Measurements from ENCODE around the gene FARP1.

DNA sequence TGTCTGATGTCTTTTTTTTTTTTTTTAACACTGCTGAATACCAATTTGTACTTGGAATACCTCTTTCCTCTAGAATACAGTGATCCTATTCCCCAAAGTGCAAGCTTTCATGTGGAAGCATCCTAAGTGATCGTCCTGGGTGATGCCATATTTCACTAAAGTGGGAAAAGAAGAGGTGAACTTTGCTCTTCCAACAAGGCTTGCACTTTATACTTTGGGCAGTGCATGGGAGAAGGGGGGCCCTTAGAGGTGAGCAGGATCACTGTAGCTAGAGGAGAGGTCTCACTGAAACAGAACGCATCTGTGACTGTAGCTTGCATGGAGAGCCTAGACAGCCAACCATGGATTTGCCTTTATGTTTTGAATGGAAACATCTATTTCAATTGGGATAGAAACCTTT, 260.2 kb downstream of the FARP1 start:
- no peak for TF ChIP-seq EZH2phosphoT487 (conservative IDR thresholded peaks at IDR 0.05; ENCODE audit: low read length)
- TF ChIP-seq CTCF (IDR thresholded peaks at IDR 0.05; ENCODE audit: insufficient read depth, low read length, poor library complexity, severe bottlenecking), result no peak

Measured in SU-DHL-6 (cell line).